K562 (cell line): ENCODE measurements around the gene ADAR. TPM values are rescaled to one million over a fixed set of nuclear protein-coding genes. Genes with fewer than 3 reads are reported as not detected.

Experiments
- E2F8 ChIP-seq: fragments of 450-650 bp; IDR thresholded peaks from 2 replicates; pipeline ENCODE4 v1.7.1; 2018; ENCODE audit warnings: mild to moderate bottlenecking, low read depth; ENCODE audit not compliant: partially characterized antibody
- ETV1 ChIP-seq: fragments of 450-650 bp; conservative IDR thresholded peaks from 2 replicates; pipeline ENCODE4 v1.6.1; 2016; ENCODE audit warnings: missing genetic modification characterization, control low read depth, low read depth, missing compliant biosample characterization
- FOXJ2 ChIP-seq: fragments of 200-800 bp; sonication (Bioruptor generic); IDR thresholded peaks from 2 replicates; pipeline ENCODE4 v1.6.1; 2016; ENCODE audit warnings: missing genetic modification characterization, missing compliant biosample characterization
- MIER1 ChIP-seq: fragments of 450-650 bp; IDR thresholded peaks from 2 replicates; pipeline ENCODE4 v1.6.1; 2016; ENCODE audit warnings: antibody characterized with exemption, mild to moderate bottlenecking, low read depth
- POLR3G ChIP-seq: IDR thresholded peaks from 2 replicates; pipeline ENCODE4 v1.6.1; 2011; ENCODE audit not compliant: insufficient read length, insufficient replicate concordance; ENCODE audit errors: extremely low read depth
- PRDM10 ChIP-seq: fragments of 450-650 bp; IDR thresholded peaks from 2 replicates; pipeline ENCODE4 v1.6.1; 2018; ENCODE audit not compliant: partially characterized antibody
- SMAD2 ChIP-seq: fragments of 150-350 bp; IDR thresholded peaks from 2 replicates; pipeline ENCODE4 v1.6.1; 2014; ENCODE audit warnings: low read depth, mild to moderate bottlenecking, low read length
- SMAD3 ChIP-seq: fragments of 450-650 bp; formaldehyde crosslinking; conservative IDR thresholded peaks from 2 replicates; pipeline ENCODE4 v1.4.0; 2020; ENCODE audit warnings: mild to moderate bottlenecking
- TAL1 ChIP-seq: fragments of 450-650 bp; IDR thresholded peaks from 2 replicates; pipeline ENCODE4 v1.6.1; 2016; ENCODE audit warnings: mild to moderate bottlenecking
- ZNF12 ChIP-seq: sonication (generic); formaldehyde crosslinking; IDR thresholded peaks from 2 replicates; pipeline ENCODE4 v1.4.0; 2020; ENCODE audit warnings: mild to moderate bottlenecking, missing genetic modification reagents
- polyA plus RNA-seq, 8 experiments: library from polyadenylated mRNA; depleted of rRNA in 4 of 8; stranded (reverse) in 5 of 8; unstranded in 3 of 8; fragments of >200 nt; fragmentation: Nextera tagmentation in 2 of 8; fragmentation: Illumina TruSeq in 1 of 8; extraction: Ambion mirVana in 2 of 8; extraction: Trizol in 1 of 8; gene quantifications; 2 replicates each; pipeline versions ENCODE4 v1.2.1 to v1.2.3, GENCODE V29; 2011 to 2014; ENCODE audit warnings: inconsistent platforms in 1 of 8, missing spikeins in 1 of 8
- total RNA-seq, 7 experiments: library from RNA; depleted of rRNA in 6 of 7; stranded (reverse); fragments of >200 nt in 6 of 7; fragmentation: Illumina TruSeq in 2 of 7; extraction: Trizol in 2 of 7; gene quantifications; 2 replicates each; pipeline versions ENCODE4 v1.2.1 to v1.2.3, GENCODE V29; 2011 to 2021; ENCODE audit warnings: low replicate concordance in 1 of 7
- TF ChIP-seq, protein P1 (sequence below): fragments of 250-450 bp; sonication (Bioruptor Pico); IDR thresholded peaks from 2 replicates; pipeline ENCODE4 v1.4.0; 2020
- TF ChIP-seq, protein P2 (sequence below), 2 experiments: fragments of 250-450 bp in 1 of 2; fragments of 450-650 bp in 1 of 2; sonication (Bioruptor Pico) in 1 of 2; IDR thresholded peaks; 2 replicates each; pipeline versions ENCODE4 v1.6.1 to v1.8.0; 2016 to 2021; ENCODE audit warnings: mild to moderate bottlenecking in 2 of 2, moderate library complexity in 2 of 2, missing compliant biosample characterization in 1 of 2, missing genetic modification characterization in 1 of 2

Gene ADAR
- total and polyA plus RNA-seq, 9 of the 15 experiments (the other 6 are each of a cell fraction or from before 2014, with no cell fraction given) = 30.1 to 123 (median 60.2) TPM

GRCh38 chr1:154558720-154559465, 49.1 kb downstream of the ADAR start (continued):
- TF ChIP-seq, protein P1, sequence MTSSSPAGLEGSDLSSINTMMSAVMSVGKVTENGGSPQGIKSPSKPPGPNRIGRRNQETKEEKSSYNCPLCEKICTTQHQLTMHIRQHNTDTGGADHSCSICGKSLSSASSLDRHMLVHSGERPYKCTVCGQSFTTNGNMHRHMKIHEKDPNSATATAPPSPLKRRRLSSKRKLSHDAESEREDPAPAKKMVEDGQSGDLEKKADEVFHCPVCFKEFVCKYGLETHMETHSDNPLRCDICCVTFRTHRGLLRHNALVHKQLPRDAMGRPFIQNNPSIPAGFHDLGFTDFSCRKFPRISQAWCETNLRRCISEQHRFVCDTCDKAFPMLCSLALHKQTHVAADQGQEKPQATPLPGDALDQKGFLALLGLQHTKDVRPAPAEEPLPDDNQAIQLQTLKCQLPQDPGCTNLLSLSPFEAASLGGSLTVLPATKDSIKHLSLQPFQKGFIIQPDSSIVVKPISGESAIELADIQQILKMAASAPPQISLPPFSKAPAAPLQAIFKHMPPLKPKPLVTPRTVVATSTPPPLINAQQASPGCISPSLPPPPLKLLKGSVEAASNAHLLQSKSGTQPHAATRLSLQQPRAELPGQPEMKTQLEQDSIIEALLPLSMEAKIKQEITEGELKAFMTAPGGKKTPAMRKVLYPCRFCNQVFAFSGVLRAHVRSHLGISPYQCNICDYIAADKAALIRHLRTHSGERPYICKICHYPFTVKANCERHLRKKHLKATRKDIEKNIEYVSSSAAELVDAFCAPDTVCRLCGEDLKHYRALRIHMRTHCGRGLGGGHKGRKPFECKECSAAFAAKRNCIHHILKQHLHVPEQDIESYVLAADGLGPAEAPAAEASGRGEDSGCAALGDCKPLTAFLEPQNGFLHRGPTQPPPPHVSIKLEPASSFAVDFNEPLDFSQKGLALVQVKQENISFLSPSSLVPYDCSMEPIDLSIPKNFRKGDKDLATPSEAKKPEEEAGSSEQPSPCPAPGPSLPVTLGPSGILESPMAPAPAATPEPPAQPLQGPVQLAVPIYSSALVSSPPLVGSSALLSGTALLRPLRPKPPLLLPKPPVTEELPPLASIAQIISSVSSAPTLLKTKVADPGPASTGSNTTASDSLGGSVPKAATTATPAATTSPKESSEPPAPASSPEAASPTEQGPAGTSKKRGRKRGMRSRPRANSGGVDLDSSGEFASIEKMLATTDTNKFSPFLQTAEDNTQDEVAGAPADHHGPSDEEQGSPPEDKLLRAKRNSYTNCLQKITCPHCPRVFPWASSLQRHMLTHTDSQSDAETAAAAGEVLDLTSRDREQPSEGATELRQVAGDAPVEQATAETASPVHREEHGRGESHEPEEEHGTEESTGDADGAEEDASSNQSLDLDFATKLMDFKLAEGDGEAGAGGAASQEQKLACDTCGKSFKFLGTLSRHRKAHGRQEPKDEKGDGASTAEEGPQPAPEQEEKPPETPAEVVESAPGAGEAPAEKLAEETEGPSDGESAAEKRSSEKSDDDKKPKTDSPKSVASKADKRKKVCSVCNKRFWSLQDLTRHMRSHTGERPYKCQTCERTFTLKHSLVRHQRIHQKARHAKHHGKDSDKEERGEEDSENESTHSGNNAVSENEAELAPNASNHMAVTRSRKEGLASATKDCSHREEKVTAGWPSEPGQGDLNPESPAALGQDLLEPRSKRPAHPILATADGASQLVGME = no peak
- TF ChIP-seq SMAD3 (0 out of 2 replicates have a peak, but pooled peaks have one; percentile 21), PRDM10 (peak; percentile 32), E2F8 (peak; percentile 83), MIER1 (0 out of 2 replicates have a peak, but pooled peaks have one; percentile 19), TAL1 (no peak), ETV1 (tag) (peak; percentile 82), ZNF12 (0 out of 2 replicates have a peak, but pooled peaks have one; percentile 41), SMAD2 (no peak), FOXJ2 (tag) (peak; percentile 79), POLR3G (no peak)
- TF ChIP-seq, protein P2, sequence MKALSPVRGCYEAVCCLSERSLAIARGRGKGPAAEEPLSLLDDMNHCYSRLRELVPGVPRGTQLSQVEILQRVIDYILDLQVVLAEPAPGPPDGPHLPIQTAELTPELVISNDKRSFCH (CRISPR knock-in tag; IDR thresholded peaks at IDR 0.05) = no peak
- TF ChIP-seq, protein P2 (tag; IDR thresholded peaks at IDR 0.05) = peak; percentile 72; the same call in 1 of the 2 replicates
